ENCODE results near the gene GAREM1.

- TF ChIP-seq CTCF (IDR thresholded peaks at IDR 0.05) (no peak), USF2 (IDR thresholded peaks at IDR 0.05; ENCODE audit: borderline replicate concordance, low read depth, low read length) (no peak), FOXM1 (IDR thresholded peaks at IDR 0.05; ENCODE audit: low read depth) (no peak), TEAD4 (IDR thresholded peaks at IDR 0.05; ENCODE audit: borderline replicate concordance, insufficient read depth) (no peak), EP300 (IDR thresholded peaks at IDR 0.05; ENCODE audit: borderline replicate concordance in 1 of 2, low read depth in 1 of 2, low read length in 1 of 2) (no peak), POLR2AphosphoS5 (IDR thresholded peaks at IDR 0.05; ENCODE audit: low read depth, low read length) (no peak), RFX5 (IDR thresholded peaks at IDR 0.05; ENCODE audit: low read length) (no peak), SMC3 (IDR thresholded peaks at IDR 0.05; ENCODE audit: low read depth, low read length) (no peak)
These were observed 212.0 kb downstream of the GAREM1 start for GRCh38 chr18:32258558-32259204.
